HCT116 (cell line): ENCODE measurements around the gene ANO2. TPM values are rescaled to one million over a fixed set of nuclear protein-coding genes. Genes with fewer than 3 reads are reported as not detected.
A peak's percentile ranks its signal among the peaks of the same experiment; 100 is the strongest.

Experiments
- ATAC-seq: fragments of 200-7000 bp; cut with Tn5 transposase; 2 replicates; pipeline ENCODE4 v1.9.1; 2020; ENCODE audit warnings: mild to moderate bottlenecking, moderate library complexity
- BruUV-seq: library from RNA; stranded (reverse); fragments of 400-500 nt; replicated peaks from 2 replicates; lab custom pipeline; 2021; lab: Mats Ljungman, UMichigan
- CTCF ChIA-PET: fragments of 300-600 bp; sonication (Branson Sonifier 250); formaldehyde crosslinking; loops from one replicate; lab custom pipeline; 2021; ENCODE audit warnings: antibody characterized with exemption; lab: Charles Lee
- POLR2A ChIA-PET: fragments of 300-600, 350-600 bp; sonication (Branson Sonifier 250); formaldehyde crosslinking; loops from one replicate; lab custom pipeline; 2021; ENCODE audit warnings: antibody characterized with exemption; lab: Charles Lee
- RAD21 ChIA-PET, 2 experiments: fragments of 300-600 bp; sonication (Branson Sonifier 250); formaldehyde crosslinking; loops; one replicate each; lab custom pipeline; 2023; ENCODE audit warnings: low total read pairs in 2 of 2; ENCODE audit not compliant: uncharacterized antibody in 2 of 2, unreplicated experiment in 2 of 2, low non-redundant PET in 1 of 2; lab: Charles Lee
- DNase-seq: peaks from one replicate; pipeline ENCODE4 v3.0.0-alpha.2; 2010; ENCODE audit warnings: low read depth, low spot score
- H2AFZ ChIP-seq: fragments of 200-600 bp; shearing (Covaris generic), sonication (generic); 2 replicates; pipeline ENCODE4 v1.6.1; 2017; ENCODE audit warnings: low read depth, mixed run types, mixed read lengths, antibody characterized with exemption, low read length; ENCODE audit not compliant: poor library complexity, severe bottlenecking
- H3K27ac ChIP-seq: 2 replicates; pipeline ENCODE4 v1.5.1; 2012; ENCODE audit warnings: low read depth, low read length
- H3K27me3 ChIP-seq: fragments of 200-600 bp; sonication (generic); 2 replicates; pipeline ENCODE4 v1.6.1; 2016; ENCODE audit warnings: mixed run types, low read length, mixed read lengths; ENCODE audit not compliant: insufficient read depth
- H3K36me3 ChIP-seq, 2 experiments: fragments of 200-500 bp in 1 of 2; fragments of 200-600 bp in 1 of 2; sonication (Bioruptor generic) in 1 of 2; sonication (generic) in 1 of 2; 2 replicates each; pipeline versions ENCODE4 v1.5.1 to v1.6.1; 2014 to 2016; ENCODE audit warnings: low read length in 2 of 2, inconsistent platforms in 1 of 2, mixed read lengths in 1 of 2, mixed run types in 1 of 2; ENCODE audit not compliant: insufficient read depth in 2 of 2, control insufficient read depth in 1 of 2
- H3K4me1 ChIP-seq, 2 experiments: fragments of 200-600 bp in 1 of 2; sonication (generic) in 1 of 2; 2 replicates each; pipeline versions ENCODE4 v1.5.1 to v1.6.1; 2012 to 2017; ENCODE audit warnings: low read length in 2 of 2, inconsistent platforms in 1 of 2, mild to moderate bottlenecking in 1 of 2, mixed read lengths in 1 of 2, mixed run types in 1 of 2, moderate library complexity in 1 of 2; ENCODE audit not compliant: insufficient read depth in 2 of 2, control insufficient read depth in 1 of 2
- H3K4me2 ChIP-seq: fragments of 200-600 bp; sonication (generic); 2 replicates; pipeline ENCODE4 v1.6.1; 2017; ENCODE audit warnings: mixed run types, low read length, mixed read lengths
- H3K4me3 ChIP-seq, 2 experiments: fragments of 200-600 bp in 1 of 2; sonication (generic) in 1 of 2; replicated peaks in 1 of 2; 2 replicates each; pipeline ENCODE4 v1.5.1; 2011 to 2016; ENCODE audit warnings: low read length in 2 of 2, control low read depth in 1 of 2, low read depth in 1 of 2, mild to moderate bottlenecking in 1 of 2, mixed read lengths in 1 of 2, mixed run types in 1 of 2
- H3K79me2 ChIP-seq: fragments of 200-600 bp; sonication (generic); 2 replicates; pipeline ENCODE4 v1.6.1; 2017; ENCODE audit warnings: mild to moderate bottlenecking, mixed run types, low read length, moderate library complexity, mixed read lengths; ENCODE audit not compliant: insufficient read depth
- H3K9ac ChIP-seq: fragments of 200-600 bp; sonication (generic); 2 replicates; pipeline ENCODE4 v1.6.1; 2016; ENCODE audit warnings: low read length, mixed read lengths
- H3K9me2 ChIP-seq: fragments of 200-600 bp; sonication (generic), shearing (Covaris generic); 2 replicates; pipeline ENCODE4 v1.6.1; 2017; ENCODE audit warnings: mixed run types, mild to moderate bottlenecking, moderate library complexity; ENCODE audit not compliant: insufficient read depth
- H3K9me3 ChIP-seq, 2 experiments: fragments of 200-500 bp in 1 of 2; fragments of 200-600 bp in 1 of 2; sonication (Bioruptor generic) in 1 of 2; sonication (generic) in 1 of 2; 2 replicates each; pipeline ENCODE4 v1.6.1; 2014 to 2017; ENCODE audit warnings: low read length in 2 of 2, mixed read lengths in 2 of 2, inconsistent platforms in 1 of 2, low read depth in 1 of 2, mild to moderate bottlenecking in 1 of 2, mixed run types in 1 of 2, moderate library complexity in 1 of 2; ENCODE audit not compliant: control insufficient read depth in 1 of 2, insufficient read depth in 1 of 2
- H4K20me1 ChIP-seq: fragments of 200-600 bp; sonication (generic), shearing (Covaris generic); 2 replicates; pipeline ENCODE4 v1.6.1; 2017; ENCODE audit warnings: mixed run types, mild to moderate bottlenecking, moderate library complexity; ENCODE audit not compliant: insufficient read depth
- CTCF ChIP-seq, 3 experiments: fragments of 200-600 bp in 1 of 3; sonication (generic) in 1 of 3; IDR thresholded peaks in 2 of 3; conservative IDR thresholded peaks in 1 of 3; 2 replicates each; pipeline ENCODE4 v1.5.1; 2012 to 2017; ENCODE audit warnings: low read depth in 2 of 3, low read length in 2 of 3, antibody characterized with exemption in 1 of 3, borderline replicate concordance in 1 of 3, control low read depth in 1 of 3, mild to moderate bottlenecking in 1 of 3, mixed read lengths in 1 of 3, mixed run types in 1 of 3, moderate library complexity in 1 of 3; ENCODE audit not compliant: insufficient read depth in 1 of 3
- EZH2 ChIP-seq: fragments of 200-600 bp; sonication (generic); IDR thresholded peaks from 2 replicates; pipeline ENCODE4 v1.6.1; 2017; ENCODE audit warnings: antibody characterized with exemption, mixed run types
- POLR2AphosphoS5 ChIP-seq: IDR thresholded peaks from 2 replicates; pipeline ENCODE4 v1.6.1; 2011; ENCODE audit warnings: mild to moderate bottlenecking, low read depth, low read length, moderate library complexity
- RAD21 ChIP-seq: IDR thresholded peaks from 2 replicates; pipeline ENCODE4 v1.6.1; 2012; ENCODE audit warnings: low read depth, mild to moderate bottlenecking
- intact Hi-C: fragments of 100-400 bp; cut with micrococcal nuclease; formaldehyde crosslinking; loops from 2 replicates; pipeline ENCODE4 v1.10.0; 2022
- total RNA-seq: library from RNA; stranded (reverse); gene quantifications from one replicate; pipeline ENCODE4 v1.2.1, GENCODE V29; 2021; ENCODE audit not compliant: unreplicated experiment
- TF ChIP-seq, protein P1 (sequence below): IDR thresholded peaks from 2 replicates; pipeline ENCODE4 v1.6.1; 2011; ENCODE audit warnings: mild to moderate bottlenecking, low read length, moderate library complexity; ENCODE audit not compliant: insufficient replicate concordance; ENCODE audit errors: extremely low read depth

Gene ANO2
- total RNA-seq, 1 experiment from 2014 or later: not detected

GRCh38 chr12:5913387-5913786 lies 31.7 kb downstream of the ANO2 start (continued):
- TF ChIP-seq EZH2: no peak
- TF ChIP-seq, protein P1, sequence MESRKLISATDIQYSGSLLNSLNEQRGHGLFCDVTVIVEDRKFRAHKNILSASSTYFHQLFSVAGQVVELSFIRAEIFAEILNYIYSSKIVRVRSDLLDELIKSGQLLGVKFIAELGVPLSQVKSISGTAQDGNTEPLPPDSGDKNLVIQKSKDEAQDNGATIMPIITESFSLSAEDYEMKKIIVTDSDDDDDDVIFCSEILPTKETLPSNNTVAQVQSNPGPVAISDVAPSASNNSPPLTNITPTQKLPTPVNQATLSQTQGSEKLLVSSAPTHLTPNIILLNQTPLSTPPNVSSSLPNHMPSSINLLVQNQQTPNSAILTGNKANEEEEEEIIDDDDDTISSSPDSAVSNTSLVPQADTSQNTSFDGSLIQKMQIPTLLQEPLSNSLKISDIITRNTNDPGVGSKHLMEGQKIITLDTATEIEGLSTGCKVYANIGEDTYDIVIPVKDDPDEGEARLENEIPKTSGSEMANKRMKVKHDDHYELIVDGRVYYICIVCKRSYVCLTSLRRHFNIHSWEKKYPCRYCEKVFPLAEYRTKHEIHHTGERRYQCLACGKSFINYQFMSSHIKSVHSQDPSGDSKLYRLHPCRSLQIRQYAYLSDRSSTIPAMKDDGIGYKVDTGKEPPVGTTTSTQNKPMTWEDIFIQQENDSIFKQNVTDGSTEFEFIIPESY: no peak
- TF ChIP-seq POLR2AphosphoS5: no peak

DNA sequence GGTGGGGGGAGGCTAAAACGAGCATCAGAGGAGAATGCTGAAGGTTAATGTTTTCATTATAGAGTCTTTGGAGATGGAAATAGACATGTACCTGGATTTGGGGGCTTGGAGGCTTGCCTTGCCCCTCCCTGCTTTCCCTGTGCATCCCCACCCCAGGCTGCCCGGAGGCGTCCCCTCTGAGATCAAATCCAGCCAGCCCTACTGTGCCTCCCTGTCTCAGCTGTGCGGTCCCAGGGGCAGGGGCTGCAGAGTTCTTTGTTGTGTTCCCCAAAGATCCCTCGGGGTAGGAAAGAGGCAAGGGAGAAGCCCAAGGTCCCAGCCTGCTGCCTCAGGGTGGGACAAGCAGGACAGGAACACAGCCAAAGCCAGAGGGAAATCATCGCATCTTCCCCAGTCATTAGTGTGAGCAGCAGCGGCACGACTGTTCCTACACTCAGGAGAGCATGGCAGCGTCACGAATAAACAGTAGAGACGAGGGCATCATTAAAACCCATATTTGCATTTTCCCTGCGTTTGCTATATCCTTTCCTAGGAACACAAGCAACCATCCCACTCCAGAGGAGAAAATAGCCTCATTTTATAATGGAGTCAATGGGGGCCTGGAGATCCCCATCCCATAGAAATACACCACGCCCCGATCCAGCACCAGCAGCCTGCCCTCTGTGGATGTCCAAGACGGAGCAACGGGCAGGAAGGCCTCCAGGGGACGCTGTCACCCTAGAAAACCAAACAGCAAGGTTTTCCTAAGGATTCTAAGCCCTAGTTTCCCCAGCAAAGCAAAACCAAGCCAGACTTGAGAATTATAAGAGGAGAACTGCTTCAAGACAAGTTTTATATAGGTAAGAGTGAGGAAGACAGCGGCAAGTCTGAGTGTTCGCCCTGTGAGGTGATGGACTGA lies 32.4 kb downstream of the ANO2 start:
- TF ChIP-seq RAD21 (peak; percentile 76), CTCF (IDR thresholded peaks at IDR 0.05 in 2 of 3, conservative IDR thresholded peaks at IDR 0.05 in 1 of 3; ENCODE audit: borderline replicate concordance in 1 of 3, insufficient read depth in 1 of 3, low read depth in 2 of 3, low read length in 2 of 3) (peak; percentile 71 to 91 (median 87)), POLR2AphosphoS5 (no peak)
- CTCF ChIA-PET: no interaction called here

More for the DNA sequence above, 32.4 kb downstream of the ANO2 start:
- POLR2A ChIA-PET: no interaction called here
- no peaks in the 10 kb centered on the region for H3K36me3 ChIP-seq
- H4K20me1 ChIP-seq: no peaks in the 10 kb centered on the region
- H3K9me2 ChIP-seq: no peaks in the 10 kb centered on the region
- no peak overlapping the region for H3K9ac ChIP-seq
- H3K27me3 ChIP-seq: peaks cover 28% of the 10 kb centered on the region; the same call in 1 of the 2 replicates
- no peak overlapping the region for H3K27ac ChIP-seq
- DNase-seq (no peak), ATAC-seq (peak; percentile 90)
- H3K4me2 ChIP-seq: no peak overlapping the region
- BruUV-seq: no TSS peak
- no peak overlapping the region for H3K4me3 ChIP-seq
- no peaks in the 10 kb centered on the region for H3K4me1 ChIP-seq
- H3K79me2 ChIP-seq: no peaks in the 10 kb centered on the region
- H2AFZ ChIP-seq: no peak overlapping the region
- intact Hi-C loops: loop anchor here (1.0 kb wide), 1 partner anchor 128 kb away; no protein-coding TSS in a partner anchor
- RAD21 ChIA-PET: no interaction called here
- H3K9me3 ChIP-seq: no peaks in the 10 kb centered on the region
